GM23338 (cell line): ENCODE data around the gene NEUROD1. TPM values are rescaled to one million over a fixed set of nuclear protein-coding genes. Genes with fewer than 3 reads are reported as not detected.

Experiments
- ATAC-seq: fragments of 200-7000 bp; cut with Tn5 transposase; 3 replicates; pipeline ENCODE4 v1.9.1; 2020
- DNase-seq: peaks from one replicate; pipeline ENCODE4 v3.0.0-alpha.2; 2015; ENCODE audit warnings: low spot score
- H2AFZ ChIP-seq: fragments of 200-600 bp; sonication (generic); 2 replicates; pipeline ENCODE4 v1.8.0; 2016; ENCODE audit warnings: antibody characterized with exemption, mild to moderate bottlenecking, moderate library complexity
- H3F3A ChIP-seq: fragments of 200-600 bp; sonication (generic); replicated peaks from 2 replicates; pipeline ENCODE4 v1.8.0; 2017; ENCODE audit warnings: antibody characterized with exemption, mixed run types, low read depth
- H3K27ac ChIP-seq: fragments of 200-600 bp; sonication (generic); 2 replicates; pipeline ENCODE4 v1.6.1; 2016; ENCODE audit warnings: low read depth
- H3K27me3 ChIP-seq: fragments of 200-600 bp; sonication (generic); 2 replicates; pipeline ENCODE4 v1.8.0; 2016; ENCODE audit warnings: mild to moderate bottlenecking, mixed run types, moderate library complexity; ENCODE audit not compliant: insufficient read depth
- H3K36me3 ChIP-seq: fragments of 200-600 bp; sonication (generic); 2 replicates; pipeline ENCODE4 v1.8.0; 2016; ENCODE audit warnings: mild to moderate bottlenecking; ENCODE audit not compliant: insufficient read depth
- H3K4me1 ChIP-seq: fragments of 200-600 bp; sonication (generic); 2 replicates; pipeline ENCODE4 v1.8.0; 2016; ENCODE audit warnings: mild to moderate bottlenecking, moderate library complexity; ENCODE audit not compliant: insufficient read depth
- H3K4me2 ChIP-seq: fragments of 200-600 bp; sonication (generic); 2 replicates; pipeline ENCODE4 v1.7.1; 2017; ENCODE audit warnings: mixed run types
- H3K4me3 ChIP-seq: fragments of 200-600 bp; sonication (generic); 2 replicates; pipeline ENCODE4 v1.6.1; 2016; ENCODE audit warnings: mixed run types
- H3K79me2 ChIP-seq: fragments of 200-600 bp; sonication (generic); replicated peaks from 2 replicates; pipeline ENCODE4 v1.8.0; 2017; ENCODE audit warnings: mild to moderate bottlenecking; ENCODE audit not compliant: insufficient read depth
- H3K9me2 ChIP-seq: fragments of 200-600 bp; sonication (generic); 2 replicates; pipeline ENCODE4 v1.8.0; 2017; ENCODE audit not compliant: insufficient read depth
- H4K20me1 ChIP-seq: fragments of 200-600 bp; sonication (generic); replicated peaks from 2 replicates; pipeline ENCODE4 v1.8.0; 2017; ENCODE audit warnings: mild to moderate bottlenecking; ENCODE audit not compliant: insufficient read depth
- H3K27ac Mint-ChIP-seq: 2 replicates; pipeline ENCODE4 v1.8.0; 2020; ENCODE audit warnings: inconsistent platforms, mild to moderate bottlenecking, moderate library complexity, mixed read lengths
- H3K27me3 Mint-ChIP-seq: 3 replicates; pipeline ENCODE4 v1.8.0; 2022; ENCODE audit warnings: low read depth, mild to moderate bottlenecking, moderate library complexity, mixed read lengths, inconsistent platforms; ENCODE audit not compliant: insufficient read depth, poor library complexity
- H3K36me3 Mint-ChIP-seq: 3 replicates; pipeline ENCODE4 v1.8.0; 2021; ENCODE audit warnings: low read depth, mild to moderate bottlenecking, inconsistent platforms, moderate library complexity, mixed read lengths
- H3K4me1 Mint-ChIP-seq: 3 replicates; pipeline ENCODE4 v1.8.0; 2020; ENCODE audit warnings: mild to moderate bottlenecking, inconsistent platforms, mixed read lengths
- H3K4me3 Mint-ChIP-seq: 3 replicates; pipeline ENCODE4 v1.8.0; 2021; ENCODE audit warnings: moderate library complexity, mild to moderate bottlenecking, inconsistent platforms, mixed read lengths
- H3K9me3 Mint-ChIP-seq: 3 replicates; pipeline ENCODE4 v1.8.0; 2020; ENCODE audit warnings: moderate library complexity, mild to moderate bottlenecking, inconsistent platforms, mixed read lengths
- CREB1 ChIP-seq: fragments of 250-450 bp; sonication (Bioruptor Pico); IDR thresholded peaks from 2 replicates; pipeline ENCODE4 v1.5.0; 2020; ENCODE audit warnings: low read depth, mild to moderate bottlenecking, moderate library complexity
- CTCF ChIP-seq, 2 experiments: fragments of 200-600 bp in 1 of 2; sonication (generic) in 1 of 2; conservative IDR thresholded peaks; 2 replicates each; pipeline versions ENCODE4 v1.5.1 to v1.6.1; 2016 to 2017; ENCODE audit warnings: antibody characterized with exemption in 2 of 2, low read depth in 2 of 2, mild to moderate bottlenecking in 2 of 2, moderate library complexity in 1 of 2
- EZH2 ChIP-seq: fragments of 200-600 bp; sonication (generic); IDR thresholded peaks from one replicate; pipeline ENCODE4 v1.8.0; 2017; ENCODE audit warnings: antibody characterized with exemption, mild to moderate bottlenecking, low read depth; ENCODE audit not compliant: unreplicated experiment
- EZH2phosphoT487 ChIP-seq: fragments of 200-600 bp; sonication (generic); IDR thresholded peaks from one replicate; pipeline ENCODE4 v1.8.1; 2018; ENCODE audit warnings: antibody characterized with exemption; ENCODE audit not compliant: unreplicated experiment
- JUNB ChIP-seq: IDR thresholded peaks from one replicate; pipeline ENCODE4 v1.6.1; 2016; ENCODE audit warnings: antibody characterized with exemption; ENCODE audit not compliant: unreplicated experiment
- NANOG ChIP-seq: IDR thresholded peaks from 2 replicates; pipeline ENCODE4 v1.6.1; 2016; ENCODE audit warnings: antibody characterized with exemption, borderline replicate concordance
- POLR2AphosphoS5 ChIP-seq: IDR thresholded peaks from 2 replicates; pipeline ENCODE4 v1.6.1; 2016; ENCODE audit warnings: antibody characterized with exemption, low read depth
- STAT1 ChIP-seq: IDR thresholded peaks from one replicate; pipeline ENCODE4 v1.6.1; 2016; ENCODE audit warnings: antibody characterized with exemption; ENCODE audit not compliant: unreplicated experiment
- ZNF114 ChIP-seq: fragments of 250-450 bp; sonication (Bioruptor Pico); IDR thresholded peaks from 2 replicates; pipeline ENCODE4 v1.5.0; 2020; ENCODE audit warnings: mild to moderate bottlenecking, moderate library complexity
- ZNF331 ChIP-seq: fragments of 250-450 bp; sonication (Bioruptor Pico); IDR thresholded peaks from 2 replicates; pipeline ENCODE4 v1.5.0; 2020; ENCODE audit warnings: low read depth, mild to moderate bottlenecking, moderate library complexity
- ZNF462 ChIP-seq: fragments of 250-450 bp; sonication (Bioruptor Pico); IDR thresholded peaks from 2 replicates; pipeline ENCODE4 v1.5.0; 2020; ENCODE audit warnings: mild to moderate bottlenecking, moderate library complexity
- polyA plus RNA-seq: library from polyadenylated mRNA; unstranded; fragments of >200 nt; fragmentation: Nextera tagmentation; extraction: Ambion mirVana; gene quantifications from 2 replicates; pipeline ENCODE4 v1.2.1, GENCODE V29; 2016
- total RNA-seq: library from RNA; depleted of rRNA; stranded (reverse); fragments of >200 nt; shearing (Covaris generic); gene quantifications from 2 replicates; pipeline ENCODE4 v1.2.3, GENCODE V29; 2014
- TF ChIP-seq, protein P1 (sequence below): IDR thresholded peaks from one replicate; pipeline ENCODE4 v1.6.1; 2018; ENCODE audit warnings: antibody characterized with exemption; ENCODE audit not compliant: unreplicated experiment
- TF ChIP-seq, protein P2 (sequence below): IDR thresholded peaks from 2 replicates; pipeline ENCODE4 v1.6.1; 2016; ENCODE audit warnings: antibody characterized with exemption

The NEUROD1 gene
- total and polyA plus RNA-seq, 2 experiments from 2014 or later = not detected

DNA sequence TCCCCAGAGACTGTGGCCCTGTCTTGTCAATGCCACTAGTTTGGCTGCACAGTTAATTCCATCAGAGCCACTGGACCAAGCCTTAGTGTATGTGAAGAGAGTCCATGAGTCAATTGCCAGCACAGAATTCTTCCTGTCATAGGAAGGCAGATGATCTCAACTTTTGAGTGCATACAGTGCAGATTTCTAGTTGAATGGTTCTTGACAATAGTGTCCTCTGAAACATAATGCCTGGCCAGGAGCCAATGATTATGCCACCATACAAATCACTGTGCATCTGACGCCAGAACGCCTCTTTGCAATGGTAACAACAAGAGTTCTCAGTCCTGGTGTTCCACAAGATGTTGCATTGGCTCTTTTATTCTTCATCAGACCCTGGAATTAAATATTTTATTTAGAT lies 7.1 kb downstream of the NEUROD1 start:
- Histone ChIP-seq H3K79me2 (no peaks in the 10 kb centered on the region), H3K4me1 (no peaks in the 10 kb centered on the region), H3K4me3 (no peak overlapping the region), H3K27me3 (peaks cover 88% of the 10 kb centered on the region), H4K20me1 (peaks cover 4% of the 10 kb centered on the region; the same call in 1 of the 2 replicates), H3K4me2 (no peak overlapping the region), H3K36me3 (no peaks in the 10 kb centered on the region), H3F3A (no peaks in the 10 kb centered on the region), H3K27ac (no peak overlapping the region), H3K9me2 (no peaks in the 10 kb centered on the region), H2AFZ (no peak overlapping the region)
- Mint-ChIP-seq H3K27me3 (peaks cover 22% of the 10 kb centered on the region), H3K27ac (no peak overlapping the region), H3K4me1 (peaks cover 11% of the 10 kb centered on the region), H3K4me3 (no peak overlapping the region), H3K36me3 (no peaks in the 10 kb centered on the region), H3K9me3 (no peaks in the 10 kb centered on the region)
- no peak for TF ChIP-seq EZH2phosphoT487
- no peak for TF ChIP-seq ZNF462 (CRISPR knock-in tag)
- TF ChIP-seq NANOG = no peak
- TF ChIP-seq EZH2 = no peak
- TF ChIP-seq POLR2AphosphoS5 = no peak
- no peak for TF ChIP-seq ZNF114 (CRISPR knock-in tag)
- TF ChIP-seq, protein P1, sequence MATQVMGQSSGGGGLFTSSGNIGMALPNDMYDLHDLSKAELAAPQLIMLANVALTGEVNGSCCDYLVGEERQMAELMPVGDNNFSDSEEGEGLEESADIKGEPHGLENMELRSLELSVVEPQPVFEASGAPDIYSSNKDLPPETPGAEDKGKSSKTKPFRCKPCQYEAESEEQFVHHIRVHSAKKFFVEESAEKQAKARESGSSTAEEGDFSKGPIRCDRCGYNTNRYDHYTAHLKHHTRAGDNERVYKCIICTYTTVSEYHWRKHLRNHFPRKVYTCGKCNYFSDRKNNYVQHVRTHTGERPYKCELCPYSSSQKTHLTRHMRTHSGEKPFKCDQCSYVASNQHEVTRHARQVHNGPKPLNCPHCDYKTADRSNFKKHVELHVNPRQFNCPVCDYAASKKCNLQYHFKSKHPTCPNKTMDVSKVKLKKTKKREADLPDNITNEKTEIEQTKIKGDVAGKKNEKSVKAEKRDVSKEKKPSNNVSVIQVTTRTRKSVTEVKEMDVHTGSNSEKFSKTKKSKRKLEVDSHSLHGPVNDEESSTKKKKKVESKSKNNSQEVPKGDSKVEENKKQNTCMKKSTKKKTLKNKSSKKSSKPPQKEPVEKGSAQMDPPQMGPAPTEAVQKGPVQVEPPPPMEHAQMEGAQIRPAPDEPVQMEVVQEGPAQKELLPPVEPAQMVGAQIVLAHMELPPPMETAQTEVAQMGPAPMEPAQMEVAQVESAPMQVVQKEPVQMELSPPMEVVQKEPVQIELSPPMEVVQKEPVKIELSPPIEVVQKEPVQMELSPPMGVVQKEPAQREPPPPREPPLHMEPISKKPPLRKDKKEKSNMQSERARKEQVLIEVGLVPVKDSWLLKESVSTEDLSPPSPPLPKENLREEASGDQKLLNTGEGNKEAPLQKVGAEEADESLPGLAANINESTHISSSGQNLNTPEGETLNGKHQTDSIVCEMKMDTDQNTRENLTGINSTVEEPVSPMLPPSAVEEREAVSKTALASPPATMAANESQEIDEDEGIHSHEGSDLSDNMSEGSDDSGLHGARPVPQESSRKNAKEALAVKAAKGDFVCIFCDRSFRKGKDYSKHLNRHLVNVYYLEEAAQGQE = no peak
- TF ChIP-seq JUNB = no peak
- TF ChIP-seq ZNF331 (CRISPR knock-in tag) = no peak
- TF ChIP-seq CTCF (conservative IDR thresholded peaks at IDR 0.05; ENCODE audit: low read depth in 2 of 2) = no peak
- no peak for TF ChIP-seq STAT1
- no peak for TF ChIP-seq CREB1 (CRISPR knock-in tag)
- TF ChIP-seq, protein P2, sequence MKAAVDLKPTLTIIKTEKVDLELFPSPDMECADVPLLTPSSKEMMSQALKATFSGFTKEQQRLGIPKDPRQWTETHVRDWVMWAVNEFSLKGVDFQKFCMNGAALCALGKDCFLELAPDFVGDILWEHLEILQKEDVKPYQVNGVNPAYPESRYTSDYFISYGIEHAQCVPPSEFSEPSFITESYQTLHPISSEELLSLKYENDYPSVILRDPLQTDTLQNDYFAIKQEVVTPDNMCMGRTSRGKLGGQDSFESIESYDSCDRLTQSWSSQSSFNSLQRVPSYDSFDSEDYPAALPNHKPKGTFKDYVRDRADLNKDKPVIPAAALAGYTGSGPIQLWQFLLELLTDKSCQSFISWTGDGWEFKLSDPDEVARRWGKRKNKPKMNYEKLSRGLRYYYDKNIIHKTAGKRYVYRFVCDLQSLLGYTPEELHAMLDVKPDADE = no peak
- DNase-seq = no peak
- no peak for ATAC-seq
